IMR-90 (cell line): Measurements from ENCODE around the gene ASB7.

Experiments used
- BHLHE40 ChIP-seq: fragments of 150-350 bp; IDR thresholded peaks from 2 replicates; pipeline ENCODE4 v1.6.1; 2016; ENCODE audit warnings: mild to moderate bottlenecking, low read depth, low read length
- CEBPB ChIP-seq: IDR thresholded peaks from 2 replicates; pipeline ENCODE4 v1.6.1; 2012; ENCODE audit warnings: low read depth, low read length, improper control_type of control experiment
- CHD1 ChIP-seq: IDR thresholded peaks from 2 replicates; pipeline ENCODE4 v1.6.1; 2012; ENCODE audit warnings: low read depth, low read length, improper control_type of control experiment
- CTCF ChIP-seq: conservative IDR thresholded peaks from 2 replicates; pipeline ENCODE4 v1.5.1; 2012; ENCODE audit warnings: mild to moderate bottlenecking, low read depth, low read length, improper control_type of control experiment
- FOS ChIP-seq: fragments of 150-350 bp; IDR thresholded peaks from 2 replicates; pipeline ENCODE4 v1.6.1; 2016; ENCODE audit warnings: low read depth, low read length
- MAFK ChIP-seq: IDR thresholded peaks from 2 replicates; pipeline ENCODE4 v1.6.1; 2012; ENCODE audit warnings: low read depth, low read length, improper control_type of control experiment
- MAZ ChIP-seq: IDR thresholded peaks from 2 replicates; pipeline ENCODE4 v1.6.1; 2012; ENCODE audit warnings: low read depth, mild to moderate bottlenecking, low read length, improper control_type of control experiment, moderate library complexity, borderline replicate concordance
- MXI1 ChIP-seq: IDR thresholded peaks from 2 replicates; pipeline ENCODE4 v1.6.1; 2012; ENCODE audit warnings: low read depth, mild to moderate bottlenecking, low read length, moderate library complexity, borderline replicate concordance
- POLR2A ChIP-seq: IDR thresholded peaks from 2 replicates; pipeline ENCODE4 v1.6.1; 2012; ENCODE audit warnings: mild to moderate bottlenecking, low read depth, low read length
- RAD21 ChIP-seq: IDR thresholded peaks from 2 replicates; pipeline ENCODE4 v1.6.1; 2012; ENCODE audit warnings: low read length, improper control_type of control experiment
- RCOR1 ChIP-seq: IDR thresholded peaks from 2 replicates; pipeline ENCODE4 v1.6.1; 2012; ENCODE audit warnings: mild to moderate bottlenecking, low read length, improper control_type of control experiment; ENCODE audit not compliant: insufficient replicate concordance
- RFX5 ChIP-seq: IDR thresholded peaks from 2 replicates; pipeline ENCODE4 v1.8.0; 2012; ENCODE audit warnings: low read depth, mild to moderate bottlenecking, low read length, moderate library complexity
- SMC3 ChIP-seq: fragments of 150-350 bp; IDR thresholded peaks from 2 replicates; pipeline ENCODE4 v1.6.1; 2016; ENCODE audit warnings: low read depth, mild to moderate bottlenecking, antibody characterized with exemption, low read length, moderate library complexity
- USF2 ChIP-seq: fragments of 150-350 bp; IDR thresholded peaks from 2 replicates; pipeline ENCODE4 v1.6.1; 2017; ENCODE audit warnings: mild to moderate bottlenecking, antibody characterized with exemption, low read length, low read depth

GRCh38 chr15:100686725-100687473 is 84.5 kb downstream of the ASB7 start:
- TF ChIP-seq CTCF (no peak), POLR2A (no peak), FOS (no peak), CEBPB (peak; percentile 5; the same call in 1 of the 2 replicates), MAFK (no peak), RFX5 (no peak), MXI1 (no peak), BHLHE40 (no peak), SMC3 (no peak), USF2 (no peak), RAD21 (no peak), MAZ (no peak), CHD1 (no peak), RCOR1 (no peak)
